GM12878 (cell line): ENCODE measurements around the gene HSF4. TPM values are rescaled to one million over a fixed set of nuclear protein-coding genes. Genes with fewer than 3 reads are reported as not detected.

Experiments used
- ATAC-seq: fragments of 200-7000 bp; cut with Tn5 transposase; 3 replicates; pipeline ENCODE4 v1.9.1; 2020; ENCODE audit warnings: mild to moderate bottlenecking, moderate library complexity
- BruUV-seq: library from RNA; stranded (reverse); fragments of 400-500 nt; replicated peaks from 2 replicates; lab custom pipeline; 2021; lab: Mats Ljungman, UMichigan
- CTCF ChIA-PET: fragments of 300-600 bp; sonication (Branson Sonifier 250); formaldehyde crosslinking; extraction: SDS; loops from one replicate; lab custom pipeline; 2021; ENCODE audit warnings: inconsistent platforms; lab: Yijun Ruan, JAX
- POLR2A ChIA-PET: fragments of 350-600 bp; formaldehyde crosslinking; extraction: SDS; loops from one replicate; lab custom pipeline; 2021; ENCODE audit warnings: inconsistent platforms; lab: Charles Lee
- RAD21 ChIA-PET: fragments of 300-600 bp; sonication (Branson Sonifier 250); formaldehyde crosslinking; loops from one replicate; lab custom pipeline; 2023; ENCODE audit warnings: antibody characterized with exemption; ENCODE audit not compliant: unreplicated experiment; lab: Charles Lee
- SMC1A ChIA-PET: fragments of 300-600 bp; sonication (Branson Sonifier 250); formaldehyde crosslinking; loops from one replicate; lab custom pipeline; 2023; ENCODE audit not compliant: unreplicated experiment, uncharacterized antibody; lab: Charles Lee
- DNase-seq: peaks from one replicate; pipeline ENCODE4 v3.0.0-alpha.2; 2011; ENCODE audit warnings: low read depth, low spot score
- FAIRE-seq: peaks from 3 replicates; lab custom pipeline; 2011; peaks lifted over from hg19 to GRCh38; lab: Jason Lieb, UNC
- H2AFZ ChIP-seq: 2 replicates; pipeline ENCODE4 v1.6.0; 2011; ENCODE audit warnings: low read depth, low read length, control low read depth; ENCODE audit not compliant: control insufficient read depth
- H3K27ac ChIP-seq: 2 replicates; pipeline ENCODE4 v1.5.1; 2011; ENCODE audit warnings: control low read depth; ENCODE audit not compliant: control insufficient read depth, insufficient read depth
- H3K27me3 ChIP-seq, 2 experiments: replicated peaks in 1 of 2; 2 replicates each; pipeline versions ENCODE4 v1.6.0 to v1.6.1; 2011; ENCODE audit warnings: low read length in 1 of 2; ENCODE audit not compliant: control insufficient read depth in 2 of 2, insufficient read depth in 2 of 2
- H3K36me3 ChIP-seq, 2 experiments: 2 replicates each; pipeline ENCODE4 v1.5.1; 2011; ENCODE audit warnings: low read length in 1 of 2; ENCODE audit not compliant: control insufficient read depth in 2 of 2, insufficient read depth in 2 of 2
- H3K4me1 ChIP-seq: 2 replicates; pipeline ENCODE4 v1.6.1; 2011; ENCODE audit warnings: mild to moderate bottlenecking, low read length, moderate library complexity, mixed read lengths; ENCODE audit not compliant: control insufficient read depth, insufficient read depth
- H3K4me2 ChIP-seq: 2 replicates; pipeline ENCODE4 v1.6.0; 2011; ENCODE audit warnings: control low read depth; ENCODE audit not compliant: control insufficient read depth, insufficient read depth
- H3K4me3 ChIP-seq: fragments of 200-600 bp; sonication (generic); 2 replicates; pipeline ENCODE4 v1.5.1; 2016
- H3K79me2 ChIP-seq: 2 replicates; pipeline ENCODE4 v1.6.0; 2011; ENCODE audit warnings: low read length; ENCODE audit not compliant: control insufficient read depth, insufficient read depth
- H3K9ac ChIP-seq: 2 replicates; pipeline ENCODE4 v1.8.0; 2011; ENCODE audit warnings: low read length, control low read depth, mixed read lengths; ENCODE audit not compliant: control insufficient read depth, insufficient read depth
- H3K9me3 ChIP-seq: replicated peaks from 3 replicates; pipeline ENCODE4 v1.5.1; 2011; ENCODE audit warnings: mild to moderate bottlenecking, low read length; ENCODE audit not compliant: control insufficient read depth, insufficient read depth
- H4K20me1 ChIP-seq: 2 replicates; pipeline ENCODE4 v1.6.0; 2011; ENCODE audit not compliant: control insufficient read depth, insufficient read depth
- CBX3 ChIP-seq: fragments of 200-600 bp; sonication (generic); IDR thresholded peaks from 2 replicates; pipeline ENCODE4 v1.6.1; 2016; ENCODE audit warnings: low read depth, borderline replicate concordance
- EED ChIP-seq: sonication (generic); IDR thresholded peaks from 2 replicates; pipeline ENCODE4 v1.6.1; 2016; ENCODE audit warnings: antibody characterized with exemption, low read depth
- ESRRA ChIP-seq: IDR thresholded peaks from 2 replicates; pipeline ENCODE4 v1.6.1; 2012; ENCODE audit warnings: mild to moderate bottlenecking, low read length, improper control_type of control experiment
- GABPA ChIP-seq: IDR thresholded peaks from 2 replicates; pipeline ENCODE4 v1.6.1; 2014; ENCODE audit warnings: antibody characterized with exemption, low read depth, mild to moderate bottlenecking, inconsistent platforms
- IKZF1 ChIP-seq: fragments of 450-650 bp; conservative IDR thresholded peaks from 2 replicates; pipeline ENCODE4 v1.6.1; 2017; ENCODE audit warnings: antibody characterized with exemption, mild to moderate bottlenecking
- MYC ChIP-seq: IDR thresholded peaks from 2 replicates; pipeline ENCODE4 v1.6.1; 2011; ENCODE audit warnings: mild to moderate bottlenecking, low read length, moderate library complexity, inconsistent platforms; ENCODE audit not compliant: insufficient read depth, insufficient replicate concordance, insufficient read length, severe bottlenecking
- SMC3 ChIP-seq: IDR thresholded peaks from 2 replicates; pipeline ENCODE4 v1.6.1; 2011; ENCODE audit warnings: low read length, improper control_type of control experiment, borderline replicate concordance
- SPI1 ChIP-seq: IDR thresholded peaks from 2 replicates; pipeline ENCODE4 v1.6.1; 2011; ENCODE audit warnings: low read depth, mild to moderate bottlenecking, low read length, moderate library complexity, borderline replicate concordance; ENCODE audit not compliant: insufficient read depth
- STAT3 ChIP-seq: IDR thresholded peaks from 2 replicates; pipeline ENCODE4 v1.6.1; 2011; ENCODE audit warnings: low read depth, low read length, improper control_type of control experiment
- SUPT20H ChIP-seq: IDR thresholded peaks from 2 replicates; pipeline ENCODE4 v1.6.1; 2011; ENCODE audit warnings: low read depth, mild to moderate bottlenecking, low read length, moderate library complexity, borderline replicate concordance; ENCODE audit not compliant: control insufficient read depth
- SUZ12 ChIP-seq: fragments of 200-600 bp; sonication (generic); IDR thresholded peaks from one replicate; pipeline ENCODE4 v1.6.1; 2018; ENCODE audit warnings: antibody characterized with exemption, mild to moderate bottlenecking; ENCODE audit not compliant: unreplicated experiment
- ZBED1 ChIP-seq: IDR thresholded peaks from 2 replicates; pipeline ENCODE4 v1.6.1; 2016; ENCODE audit warnings: borderline replicate concordance
- ZNF217 ChIP-seq: fragments of 450-650 bp; IDR thresholded peaks from 2 replicates; pipeline ENCODE4 v1.6.1; 2017; ENCODE audit warnings: antibody characterized with exemption, mild to moderate bottlenecking
- ZNF687 ChIP-seq: fragments of 450-650 bp; IDR thresholded peaks from 2 replicates; pipeline ENCODE4 v1.6.1; 2017; ENCODE audit warnings: mild to moderate bottlenecking, moderate library complexity
- WGBS: methylation state at CpG from one replicate; pipeline ENCODE4 v1.1.6; 2016; ENCODE audit warnings: low lambda C conversion rate; ENCODE audit not compliant: insufficient replicate concordance, insufficient coverage; ENCODE audit errors: missing lambda C conversion rate; 5-methylcytosine and 5-hydroxymethylcytosine counted together
- in situ Hi-C: fragments of 300-500 bp; cut with MboI; formaldehyde crosslinking; loops from 9 replicates; pipeline ENCODE4 v1.14.3; 2018; ENCODE audit warnings: mixed read lengths
- intact Hi-C: fragments of 100-400 bp; cut with micrococcal nuclease; formaldehyde crosslinking; loops from one replicate; pipeline ENCODE4 v1.14.2; 2022; ENCODE audit not compliant: unreplicated experiment
- polyA plus RNA-seq, 11 experiments: library from polyadenylated mRNA; depleted of rRNA in 4 of 11; unstranded in 6 of 11; stranded (reverse) in 5 of 11; fragments of >200 nt; fragmentation: Nextera tagmentation in 4 of 11; fragmentation: Illumina TruSeq in 1 of 11; extraction: Ambion mirVana in 4 of 11; extraction: Trizol in 1 of 11; gene quantifications; 1 replicate in 1 of 11; 2 replicates in 10 of 11; pipeline versions ENCODE4 v1.2.1 to v1.2.3, GENCODE V29; 2011 to 2016; ENCODE audit warnings: inconsistent platforms in 2 of 11, missing spikeins in 2 of 11, low read depth in 1 of 11
- total RNA-seq, 4 experiments: library from RNA; depleted of rRNA in 3 of 4; stranded (reverse); fragments of >200 nt in 3 of 4; fragmentation: Illumina TruSeq in 1 of 4; extraction: Trizol in 1 of 4; gene quantifications; 2 replicates each; pipeline versions ENCODE4 v1.2.1 to v1.2.3, GENCODE V29; 2013 to 2021

HSF4 gene
- total and polyA plus RNA-seq, 10 of the 15 experiments (the other 5 are each of a cell fraction or from before 2014, with no cell fraction given): 0.31 to 9.9 (median 2.6) TPM; not detected in 1

DNA sequence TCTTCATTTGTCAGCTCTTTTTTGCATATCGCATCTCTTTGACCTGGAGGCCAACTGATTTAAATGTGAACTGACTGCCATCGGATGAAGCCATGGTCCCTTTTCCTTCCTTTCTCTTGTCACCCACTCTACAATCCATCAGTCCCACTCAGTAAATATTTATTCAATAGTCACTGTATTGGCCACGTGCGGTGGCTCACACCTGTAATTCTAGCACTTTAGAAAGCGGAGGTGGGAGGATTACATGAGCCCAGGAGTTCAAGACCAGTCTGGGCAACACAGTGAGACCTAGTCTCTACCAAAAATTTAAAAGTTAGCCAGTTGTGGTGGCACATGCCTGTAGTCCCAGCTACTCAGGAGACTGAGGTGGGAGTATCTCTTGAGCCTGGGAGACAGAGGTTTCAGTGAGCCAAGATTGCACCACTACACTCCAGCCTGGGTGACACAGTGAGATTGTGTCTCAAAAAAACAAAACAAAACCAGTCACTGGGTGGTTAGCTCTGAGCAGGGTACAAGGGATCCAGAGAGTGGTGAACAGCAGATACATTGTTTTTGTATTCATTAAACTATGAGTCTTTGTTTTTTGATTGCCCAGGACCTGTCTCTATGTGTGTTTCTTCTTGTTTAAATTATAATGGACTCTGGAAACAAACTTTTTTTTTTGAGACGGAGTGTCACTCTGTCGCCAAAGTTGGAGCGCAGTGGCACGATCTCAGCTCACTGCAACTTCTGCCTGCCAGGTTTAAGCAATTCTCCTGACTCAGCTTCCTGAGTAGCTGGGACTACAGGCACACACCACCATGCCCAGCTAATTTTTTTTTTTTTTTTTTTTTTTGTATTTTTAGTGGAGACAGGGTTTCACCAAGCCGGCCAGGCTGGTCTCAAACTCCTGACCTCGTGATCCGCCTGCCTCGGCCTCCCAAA, 47.9 kb upstream of the HSF4 start:
- ChIA-PET CTCF (interaction anchor here (1.0 to 2.9 kb wide), 5 partner anchors 13 to 99 kb away, joined by 4 to 12 read pairs (median 4); no protein-coding TSS in a partner anchor), POLR2A (interaction anchor here (0.6 to 0.7 kb wide), 5 partner anchors 14 to 248 kb away, joined by 3 to 4 read pairs (median 3); no protein-coding TSS in a partner anchor), SMC1A (interaction anchor here (0.6 to 1.7 kb wide), 3 partner anchors 9 to 20 kb away, joined by 3 read pairs; no protein-coding TSS in a partner anchor), RAD21 (interaction anchor here (0.6 kb wide), 1 partner anchor 160 kb away, joined by 3 read pairs; no protein-coding TSS in a partner anchor)
- no peak overlapping the region for H3K4me2 ChIP-seq
- in situ Hi-C loops: no loop called here
- no peaks in the 10 kb centered on the region for H4K20me1 ChIP-seq
- H3K9me3 ChIP-seq: no peaks in the 10 kb centered on the region
- no peak overlapping the region for H3K9ac ChIP-seq
- ATAC-seq (no peak), FAIRE-seq (no peak), DNase-seq (no peak)
- intact Hi-C loops: no loop called here
- no peaks in the 10 kb centered on the region for H3K4me1 ChIP-seq
- TF ChIP-seq MYC (no peak), EED (no peak), ZNF687 (no peak), ZBED1 (no peak), ESRRA (no peak), STAT3 (no peak), SUZ12 (no peak), SPI1 (no peak), SUPT20H (no peak), SMC3 (no peak), ZNF217 (no peak), IKZF1 (no peak), CBX3 (no peak), GABPA (no peak)
- BruUV-seq: no TSS peak
- H2AFZ ChIP-seq: no peak overlapping the region
- H3K27me3 ChIP-seq: no peaks in the 10 kb centered on the region
- H3K27ac ChIP-seq: no peak overlapping the region
- 97% methylated on average over 13 of the region's 13 CpGs for WGBS
- no peak overlapping the region for H3K4me3 ChIP-seq
- H3K36me3 ChIP-seq: peaks cover 0 to 3% of the 10 kb centered on the region in 2 experiments; a peak in 3 of 4 replicates
- H3K79me2 ChIP-seq: peaks cover 8% of the 10 kb centered on the region
